ENCODE data around the gene SEMA4B. TPM values are rescaled to one million over a fixed set of nuclear protein-coding genes. Genes with fewer than 3 reads are reported as not detected.
A peak's percentile ranks its signal among the peaks of the same experiment; 100 is the strongest.

Gene SEMA4B
- total RNA-seq, 1 donor from 2014 or later: 16.7 TPM

DNA sequence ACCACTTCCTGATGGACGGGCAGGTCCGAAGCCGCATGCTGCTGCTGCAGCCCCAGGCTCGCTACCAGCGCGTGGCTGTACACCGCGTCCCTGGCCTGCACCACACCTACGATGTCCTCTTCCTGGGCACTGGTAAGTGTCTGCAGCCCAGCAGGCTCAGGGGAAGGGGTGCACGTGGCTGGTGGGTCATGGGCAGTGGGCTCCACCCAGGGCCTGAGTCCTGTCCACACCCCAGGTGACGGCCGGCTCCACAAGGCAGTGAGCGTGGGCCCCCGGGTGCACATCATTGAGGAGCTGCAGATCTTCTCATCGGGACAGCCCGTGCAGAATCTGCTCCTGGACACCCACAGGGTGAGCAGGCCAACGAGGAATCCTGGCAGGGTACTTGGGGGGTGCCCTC lies 23.9 kb downstream of the SEMA4B start:
- DNase-seq (ENCODE audit: extremely low read depth, low read depth, low spot score): no peak

- no peak for DNase-seq (ENCODE audit: extremely low read depth, low read depth, low spot score)
Observed at GRCh38 chr15:90225504-90226234, 24.5 kb downstream of the SEMA4B start.

GRCh38 chr15:90227336-90227735 lies 26.2 kb downstream of the SEMA4B start:
- DNase-seq (ENCODE audit: extremely low read depth, low read depth, low spot score): no peak

- DNase-seq (ENCODE audit: extremely low read depth, low read depth, low spot score): no peak
Observed at GRCh38 chr15:90227816-90228772, 27.0 kb downstream of the SEMA4B start.

DNA sequence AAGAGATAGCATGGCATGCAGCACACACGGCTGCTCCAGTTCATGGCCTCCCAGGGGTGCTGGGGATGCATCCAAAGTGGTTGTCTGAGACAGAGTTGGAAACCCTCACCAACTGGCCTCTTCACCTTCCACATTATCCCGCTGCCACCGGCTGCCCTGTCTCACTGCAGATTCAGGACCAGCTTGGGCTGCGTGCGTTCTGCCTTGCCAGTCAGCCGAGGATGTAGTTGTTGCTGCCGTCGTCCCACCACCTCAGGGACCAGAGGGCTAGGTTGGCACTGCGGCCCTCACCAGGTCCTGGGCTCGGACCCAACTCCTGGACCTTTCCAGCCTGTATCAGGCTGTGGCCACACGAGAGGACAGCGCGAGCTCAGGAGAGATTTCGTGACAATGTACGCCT lies 27.8 kb downstream of the SEMA4B start:
- DNase-seq (ENCODE audit: extremely low read depth, low read depth, low spot score): no peak

- no peak for DNase-seq (ENCODE audit: extremely low read depth, low read depth, low spot score)
Observed at GRCh38 chr15:90230071-90230494, 29.0 kb downstream of the SEMA4B start.

- no peak for DNase-seq (ENCODE audit: extremely low read depth, low read depth, low spot score)
Observed at GRCh38 chr15:90230610-90231009, 29.5 kb downstream of the SEMA4B start.

- no peak for DNase-seq (ENCODE audit: extremely low read depth, low read depth, low spot score)
Observed at GRCh38 chr15:90231028-90232017, 30.2 kb downstream of the SEMA4B start.

GRCh38 chr15:90232196-90232595 lies 31.1 kb downstream of the SEMA4B start:
- DNase-seq (ENCODE audit: extremely low read depth, low read depth, low spot score): no peak

GRCh38 chr15:90232941-90233386 lies 31.8 kb downstream of the SEMA4B start:
- DNase-seq (ENCODE audit: extremely low read depth, low read depth, low spot score): no peak

DNA sequence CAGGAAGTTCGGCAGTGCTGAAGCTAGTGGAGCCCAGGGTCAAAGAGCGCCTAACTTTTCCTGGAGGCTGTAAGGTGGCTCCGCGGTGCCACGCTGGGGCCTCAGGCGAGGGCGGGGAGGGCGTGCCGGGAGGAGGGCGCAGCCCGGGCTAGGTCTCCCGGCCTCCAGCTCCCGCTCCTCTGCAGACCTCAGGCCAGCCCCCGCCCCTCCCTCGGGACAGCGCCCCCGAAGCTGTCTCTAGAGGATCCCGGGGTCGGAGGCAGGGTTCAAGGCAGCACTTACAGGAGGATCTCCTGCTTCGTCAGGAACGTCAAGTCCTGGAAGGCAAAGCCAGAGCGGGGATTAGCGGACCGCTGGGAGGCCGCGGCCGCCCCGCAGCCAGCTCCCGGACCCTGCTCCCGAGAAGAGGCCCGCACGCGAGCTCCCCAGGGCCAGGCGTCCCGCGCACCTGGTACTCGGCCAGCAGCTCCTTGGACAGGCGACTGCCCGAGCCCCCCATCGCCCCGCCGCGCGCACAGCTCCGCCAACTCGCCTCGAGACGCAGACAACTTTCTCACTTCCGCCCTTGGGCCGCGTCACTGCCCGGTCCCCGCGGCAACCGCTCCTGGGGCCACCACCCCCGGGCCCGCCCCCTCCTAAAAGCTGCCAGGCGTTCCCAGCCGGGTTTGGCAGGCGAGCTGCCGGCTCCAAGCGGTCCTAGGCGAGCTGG lies 32.4 kb downstream of the SEMA4B start, which contains the start of gene CIB1:
TSS of gene CIB1 (minus strand) at position 555 of the 709 bp plus-strand sequence. CDS start at position 499, 56 bp downstream.
- DNase-seq (ENCODE audit: extremely low read depth, low read depth, low spot score): peak; percentile 58

DNA sequence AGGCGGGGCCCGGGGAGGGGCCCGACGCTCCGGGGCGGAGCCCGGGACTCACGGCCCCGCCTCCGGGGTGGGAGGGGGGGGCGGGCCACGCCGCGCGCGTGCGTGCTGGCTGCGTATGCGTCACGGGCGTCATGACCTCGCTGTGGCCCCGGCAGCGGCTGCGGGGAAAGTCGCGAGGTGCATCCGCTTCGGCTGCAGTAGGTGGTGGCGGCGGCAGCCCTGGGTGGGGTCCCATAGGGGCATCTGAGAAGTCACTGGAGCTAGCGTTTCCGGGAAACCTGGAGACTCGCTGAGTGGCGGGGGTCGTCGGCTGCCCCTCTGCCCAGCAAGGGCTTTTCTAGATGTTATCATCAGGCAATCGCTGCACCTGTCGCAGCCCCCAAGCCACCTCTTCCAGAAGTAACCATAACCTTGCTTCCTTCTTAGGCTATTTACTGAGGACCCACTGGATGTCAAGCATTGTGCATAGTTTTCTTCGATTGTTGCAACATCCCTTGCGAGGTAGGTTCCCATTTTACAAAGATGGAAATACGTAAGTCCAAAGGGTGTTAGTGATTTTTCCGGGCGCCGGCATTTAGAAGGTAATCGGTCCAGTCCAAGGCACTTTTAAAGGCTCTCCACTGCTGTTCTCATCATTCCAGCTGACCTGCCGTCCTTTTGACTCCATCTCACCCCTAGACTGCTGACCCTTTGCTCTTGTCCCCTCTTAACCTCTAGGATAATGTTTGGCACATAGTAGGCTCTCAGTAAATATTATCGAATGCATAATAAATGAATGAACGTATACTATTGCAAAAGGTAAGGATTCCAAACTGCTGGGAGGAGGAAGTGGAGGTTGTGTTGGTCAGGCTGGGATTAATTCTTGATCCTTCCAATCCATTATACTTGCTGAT lies 33.2 kb downstream of the SEMA4B start, which contains the start of gene GDPGP1:
TSS of gene GDPGP1 (plus strand) at position 114 of the 893 bp plus-strand sequence. CDS start 6,700 bp downstream, outside the sequence.
- DNase-seq (ENCODE audit: extremely low read depth, low read depth, low spot score): no peak

- no peak for DNase-seq (ENCODE audit: extremely low read depth, low read depth, low spot score)
Observed at GRCh38 chr15:90239371-90239770, 38.2 kb downstream of the SEMA4B start.

GRCh38 chr15:90240856-90241255 lies 39.7 kb downstream of the SEMA4B start:
- DNase-seq (ENCODE audit: extremely low read depth, low read depth, low spot score): no peak

GRCh38 chr15:90241343-90242192 lies 40.4 kb downstream of the SEMA4B start:
- no peak for DNase-seq (ENCODE audit: extremely low read depth, low read depth, low spot score)

DNA sequence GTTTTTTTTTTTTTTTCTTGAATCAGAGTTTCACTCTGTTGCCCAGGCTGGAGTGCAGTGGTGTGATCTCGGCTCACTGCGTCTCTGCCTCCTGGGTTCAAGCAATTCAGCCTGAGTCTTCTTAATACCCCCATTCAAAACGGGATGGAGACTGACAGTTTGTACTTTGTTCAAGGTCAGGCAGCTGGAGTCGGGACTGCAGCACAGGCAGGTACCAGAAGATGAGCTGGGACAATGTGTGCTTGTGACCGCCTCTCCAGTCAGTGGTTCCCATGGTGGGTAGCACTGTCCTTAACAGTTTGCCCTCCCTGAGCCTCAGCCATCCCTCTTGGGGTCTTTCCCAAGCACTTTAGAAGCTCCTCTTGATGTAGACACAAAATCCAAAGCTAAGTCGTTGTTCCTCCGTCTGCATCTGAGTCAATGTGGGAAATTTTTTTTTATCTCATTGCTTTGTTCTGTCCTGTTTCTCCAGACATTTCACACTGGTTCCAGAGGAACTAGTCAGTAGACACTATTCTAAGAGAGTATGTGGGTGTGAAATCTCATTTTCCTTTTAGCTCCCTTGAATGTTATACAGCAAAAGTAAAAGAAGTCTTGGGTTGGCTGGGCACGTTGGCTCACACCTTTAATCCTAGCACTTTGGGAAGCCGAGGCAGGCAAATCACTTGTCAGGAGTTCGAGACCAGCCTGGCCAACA lies 43.0 kb downstream of the SEMA4B start:
- no peak for DNase-seq (ENCODE audit: extremely low read depth, low read depth, low spot score)

- no peak for DNase-seq (ENCODE audit: extremely low read depth, low read depth, low spot score)
Observed at GRCh38 chr15:90248789-90249202, 47.7 kb downstream of the SEMA4B start.
